Sigmoid colon (tissue), 7 donors: ENCODE data around the gene NRP2. TPM values are rescaled to one million over a fixed set of nuclear protein-coding genes. Genes with fewer than 3 reads are reported as not detected.

Source experiments
- DNase-seq: peaks from one replicate; pipeline ENCODE4 v3.0.0-alpha.2; 2019
- H3K27ac ChIP-seq, 4 donors: fragments of 200-600 bp; sonication (generic); one replicate each; pipeline ENCODE4 v1.5.1; 2016 to 2019; ENCODE audit warnings: mild to moderate bottlenecking in 1 of 4
- H3K27me3 ChIP-seq, 3 donors: fragments of 200-600 bp; sonication (generic); one replicate each; pipeline ENCODE4 v1.5.1; 2019; ENCODE audit warnings: mild to moderate bottlenecking in 1 of 3
- H3K36me3 ChIP-seq, 4 donors: fragments of 200-600 bp; sonication (generic); one replicate each; pipeline ENCODE4 v1.5.1; 2016 to 2019
- H3K4me1 ChIP-seq, 4 donors: fragments of 200-600 bp; sonication (generic); one replicate each; pipeline ENCODE4 v1.5.1; 2017 to 2019
- H3K4me3 ChIP-seq, 4 donors: fragments of 200-600 bp; sonication (generic); one replicate each; pipeline ENCODE4 v1.5.1; 2017 to 2019; ENCODE audit warnings: mild to moderate bottlenecking in 2 of 4, moderate library complexity in 1 of 4
- H3K9me3 ChIP-seq, 4 donors: fragments of 200-600 bp in 3 of 4; sonication (generic) in 3 of 4; one replicate each; pipeline versions ENCODE4 v1.5.1 to v1.6.1; 2013 to 2019
- EP300 ChIP-seq, 4 donors: sonication (generic); formaldehyde crosslinking; IDR thresholded peaks; one replicate each; pipeline ENCODE4 v1.6.1; 2017; ENCODE audit warnings: antibody characterized with exemption in 4 of 4
- POLR2A ChIP-seq, 2 donors: fragments of 450-650 bp; IDR thresholded peaks; one replicate each; pipeline ENCODE4 v1.6.1; 2016; ENCODE audit warnings: antibody characterized with exemption in 2 of 2, mild to moderate bottlenecking in 2 of 2, moderate library complexity in 2 of 2
- POLR2AphosphoS5 ChIP-seq, 4 donors: sonication (generic); formaldehyde crosslinking; IDR thresholded peaks; one replicate each; pipeline ENCODE4 v1.6.1; 2017; ENCODE audit warnings: antibody characterized with exemption in 4 of 4
- WGBS, 2 donors: extraction: QIAGEN DNeasy Blood & Tissue Kit; methylation state at CpG; one replicate each; pipeline ENCODE4 v1.1.7; 2013; 5-methylcytosine and 5-hydroxymethylcytosine counted together
- intact Hi-C: fragments of 100-400 bp; cut with DNase I; formaldehyde crosslinking; loops from one replicate; pipeline ENCODE4 v1.15.1; 2023
- polyA plus RNA-seq, 3 donors: library from polyadenylated mRNA; stranded (reverse); fragments of 200-250 nt; gene quantifications; one replicate each; pipeline ENCODE4 v1.2.3, GENCODE V29; 2013
- total RNA-seq, 4 donors: library from RNA; depleted of rRNA; stranded (reverse); fragments of >200 nt; gene quantifications; one replicate each; pipeline ENCODE4 v1.1.0, GENCODE V29; 2016
- TF ChIP-seq, protein P1 (sequence below), 4 experiments: fragments of 450-650 bp in 3 of 4; fragments of 200-600 bp in 1 of 4; IDR thresholded peaks; one replicate each; pipeline ENCODE4 v1.5.1; 2016 to 2019; ENCODE audit warnings: antibody characterized with exemption in 4 of 4, mild to moderate bottlenecking in 3 of 4, moderate library complexity in 2 of 4
- donor health status: healthy with polysubstance abuse.
- donor health status: Bipolar disorder and iron deficiency.
- donor health status: healthy.

Gene NRP2
- total and polyA plus RNA-seq, 7 donors = 2.5 to 348 (median 207) TPM

GRCh38 chr2:205713086-205713485 is 30.8 kb downstream of the NRP2 start:
- no peaks in the 10 kb centered on the region for H3K27me3 ChIP-seq
- intact Hi-C loops = no loop called here
- H3K27ac ChIP-seq = peak overlapping the region; percentile 94 to 99 (median 96)
- H3K9me3 ChIP-seq = no peaks in the 10 kb centered on the region
- H3K4me3 ChIP-seq = no peak overlapping the region
- DNase-seq = no peak
- H3K4me1 ChIP-seq = peaks cover 0 to 100% (median 95%) of the 10 kb centered on the region in 4 donors
- WGBS, 2 donors = 21 to 50% methylated on average over 1 of the region's 1 CpG
- H3K36me3 ChIP-seq = peaks cover 0 to 32% (median 2%) of the 10 kb centered on the region in 4 donors
- TF ChIP-seq EP300 (IDR thresholded peaks at IDR 0.05) (no peak), POLR2AphosphoS5 (IDR thresholded peaks at IDR 0.05) (peak in 3 of 4 donors; percentile 11 to 54 (median 51))
- TF ChIP-seq, protein P1, sequence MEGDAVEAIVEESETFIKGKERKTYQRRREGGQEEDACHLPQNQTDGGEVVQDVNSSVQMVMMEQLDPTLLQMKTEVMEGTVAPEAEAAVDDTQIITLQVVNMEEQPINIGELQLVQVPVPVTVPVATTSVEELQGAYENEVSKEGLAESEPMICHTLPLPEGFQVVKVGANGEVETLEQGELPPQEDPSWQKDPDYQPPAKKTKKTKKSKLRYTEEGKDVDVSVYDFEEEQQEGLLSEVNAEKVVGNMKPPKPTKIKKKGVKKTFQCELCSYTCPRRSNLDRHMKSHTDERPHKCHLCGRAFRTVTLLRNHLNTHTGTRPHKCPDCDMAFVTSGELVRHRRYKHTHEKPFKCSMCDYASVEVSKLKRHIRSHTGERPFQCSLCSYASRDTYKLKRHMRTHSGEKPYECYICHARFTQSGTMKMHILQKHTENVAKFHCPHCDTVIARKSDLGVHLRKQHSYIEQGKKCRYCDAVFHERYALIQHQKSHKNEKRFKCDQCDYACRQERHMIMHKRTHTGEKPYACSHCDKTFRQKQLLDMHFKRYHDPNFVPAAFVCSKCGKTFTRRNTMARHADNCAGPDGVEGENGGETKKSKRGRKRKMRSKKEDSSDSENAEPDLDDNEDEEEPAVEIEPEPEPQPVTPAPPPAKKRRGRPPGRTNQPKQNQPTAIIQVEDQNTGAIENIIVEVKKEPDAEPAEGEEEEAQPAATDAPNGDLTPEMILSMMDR (IDR thresholded peaks at IDR 0.05) = no peak

DNA sequence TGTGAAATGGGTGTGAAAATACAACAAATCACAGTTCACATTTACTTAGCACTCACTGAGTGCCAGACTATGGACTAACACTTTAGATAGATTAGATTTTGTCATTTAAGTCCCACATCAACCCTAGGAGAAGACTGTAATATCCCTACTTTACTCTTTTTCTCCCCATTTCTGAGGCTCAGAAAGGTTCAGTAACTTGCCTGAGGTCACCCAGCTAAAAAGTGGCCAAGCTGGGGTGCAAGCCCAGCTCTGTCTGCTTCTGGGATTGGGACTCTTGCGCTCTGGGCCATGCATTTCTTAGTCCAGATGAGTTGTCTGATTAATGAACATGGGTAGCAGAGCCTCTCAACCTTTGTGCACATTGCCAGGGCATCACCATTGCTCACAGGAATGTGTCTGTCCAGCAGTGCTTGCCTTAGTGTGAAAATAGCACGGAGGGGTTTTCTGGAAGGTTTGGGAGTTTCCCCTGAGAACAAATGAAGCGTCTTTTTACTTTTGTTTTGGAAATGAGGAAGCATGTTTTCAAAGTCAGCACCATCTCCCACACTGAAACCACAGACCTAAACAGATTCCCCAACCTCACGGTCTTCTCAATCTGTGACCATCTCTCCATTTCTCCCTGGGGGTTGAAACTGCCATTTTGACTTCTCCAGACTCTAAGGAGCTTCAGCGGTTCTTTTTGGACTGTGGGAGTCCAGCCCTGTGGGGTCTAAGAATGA is 31.9 kb downstream of the NRP2 start:
- H3K36me3 ChIP-seq = peaks cover 0 to 34% (median 0%) of the 10 kb centered on the region in 4 donors
- no peaks in the 10 kb centered on the region for H3K27me3 ChIP-seq
- no peak for TF ChIP-seq EP300 (IDR thresholded peaks at IDR 0.05)
- no peak for TF ChIP-seq POLR2AphosphoS5 (IDR thresholded peaks at IDR 0.05)
- TF ChIP-seq, protein P1 (IDR thresholded peaks at IDR 0.05) = no peak
- TF ChIP-seq POLR2A (IDR thresholded peaks at IDR 0.05) = no peak
- no peak overlapping the region for H3K4me3 ChIP-seq
- WGBS, 2 donors = 48 to 74% methylated on average over 5 of the region's 5 CpGs
- intact Hi-C loops = no loop called here
- H3K9me3 ChIP-seq = no peaks in the 10 kb centered on the region
- DNase-seq = no peak
- H3K4me1 ChIP-seq = peaks cover 0 to 100% (median 95%) of the 10 kb centered on the region in 4 donors
- peak overlapping the region; percentile 94 to 99 (median 96) for H3K27ac ChIP-seq

DNA sequence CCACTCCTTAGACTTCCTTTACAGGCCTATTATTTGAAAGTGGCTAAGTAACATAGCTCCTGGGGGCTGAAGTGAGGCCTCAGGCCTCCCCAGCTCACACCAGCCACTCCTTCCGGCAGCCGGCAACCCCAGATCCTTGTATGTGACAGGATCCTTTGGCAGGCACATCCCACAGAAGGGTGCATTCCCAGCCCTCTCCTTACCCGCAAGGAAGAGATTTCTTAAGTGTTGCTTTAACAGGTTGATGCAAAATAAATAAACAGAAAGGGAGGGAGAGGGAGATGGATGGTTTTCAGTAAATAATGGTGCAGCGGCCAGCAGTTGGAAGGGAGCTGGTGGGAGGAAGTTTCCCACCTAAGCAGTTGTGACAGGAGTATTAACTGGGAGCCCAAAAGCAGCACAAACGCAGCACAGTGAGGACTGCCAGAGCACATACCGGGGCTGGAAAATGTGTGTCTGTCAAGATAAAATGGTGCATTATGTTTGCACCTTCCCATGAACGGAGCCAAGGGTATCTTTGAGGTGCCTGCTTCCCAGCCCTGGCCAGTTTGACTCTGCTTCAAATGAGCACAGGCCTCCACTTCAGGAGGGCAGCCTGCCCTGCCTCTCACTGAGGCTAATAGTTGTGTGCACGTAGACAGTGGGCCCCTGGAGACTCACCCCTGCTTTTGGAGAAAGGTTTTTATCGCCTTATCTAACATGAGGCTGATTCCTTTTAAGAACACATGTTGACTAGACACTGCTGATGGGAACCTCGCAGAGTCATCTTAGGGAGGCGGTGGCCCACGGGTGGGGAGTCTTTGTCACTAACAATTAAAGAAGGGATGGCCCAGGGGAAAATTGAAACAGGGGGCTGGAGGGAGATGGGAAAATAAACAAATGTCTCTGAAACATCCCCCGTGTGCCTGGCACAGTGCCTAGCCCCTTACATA is 32.8 kb downstream of the NRP2 start:
- Histone ChIP-seq H3K4me3 (no peak overlapping the region), H3K27ac (peak overlapping the region; percentile 94 to 99 (median 96)), H3K36me3 (peaks cover 0 to 26% (median 0%) of the 10 kb centered on the region in 4 donors), H3K4me1 (peaks cover 0 to 100% (median 91%) of the 10 kb centered on the region in 4 donors), H3K27me3 (no peaks in the 10 kb centered on the region), H3K9me3 (no peaks in the 10 kb centered on the region)
- WGBS, 2 donors = 84 to 87% methylated on average over 13 of the region's 13 CpGs
- DNase-seq = no peak
- intact Hi-C loops = no loop called here
- TF ChIP-seq EP300 (IDR thresholded peaks at IDR 0.05) = no peak
- TF ChIP-seq POLR2AphosphoS5 (IDR thresholded peaks at IDR 0.05) = peak in 2 of 4 donors; percentile 54 to 59

DNA sequence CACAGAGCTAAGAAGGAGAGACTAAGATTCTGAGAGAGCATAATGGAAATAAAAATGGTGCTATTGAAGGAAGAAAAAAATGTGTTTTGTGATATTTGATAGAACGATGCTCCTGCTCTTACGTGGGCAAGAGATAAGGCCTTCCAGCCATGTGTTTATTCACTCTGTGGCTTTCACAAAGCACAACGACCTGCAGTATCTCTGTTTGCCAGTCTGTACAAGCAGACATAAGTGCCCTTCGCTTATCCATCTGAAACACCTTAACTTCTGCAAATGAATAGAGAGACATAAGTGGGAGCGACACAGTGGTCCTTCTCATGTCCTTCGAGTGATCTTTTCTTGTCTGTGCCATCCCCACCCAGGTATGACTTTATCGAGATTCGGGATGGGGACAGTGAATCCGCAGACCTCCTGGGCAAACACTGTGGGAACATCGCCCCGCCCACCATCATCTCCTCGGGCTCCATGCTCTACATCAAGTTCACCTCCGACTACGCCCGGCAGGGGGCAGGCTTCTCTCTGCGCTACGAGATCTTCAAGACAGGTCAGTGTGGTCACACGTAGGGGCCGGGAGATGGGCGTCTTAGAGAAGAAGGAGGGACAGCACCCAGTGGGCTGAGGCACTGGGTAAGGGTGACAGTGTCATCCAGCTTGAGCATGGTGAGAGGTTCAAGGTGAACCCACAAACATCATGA is 33.7 kb downstream of the NRP2 start:
- WGBS, 2 donors = 64 to 84% methylated on average over 20 of the region's 20 CpGs
- peak overlapping the region; percentile 94 to 99 (median 96) for H3K27ac ChIP-seq
- TF ChIP-seq POLR2AphosphoS5 (IDR thresholded peaks at IDR 0.05) (peak in 1 of 4 donors; percentile 49), EP300 (IDR thresholded peaks at IDR 0.05) (no peak), POLR2A (IDR thresholded peaks at IDR 0.05) (no peak)
- TF ChIP-seq, protein P1 (IDR thresholded peaks at IDR 0.05) = peak in 2 of 4 experiments; percentile 16 to 27
- intact Hi-C loops = no loop called here
- no peaks in the 10 kb centered on the region for H3K27me3 ChIP-seq
- peaks cover 0 to 29% (median 4%) of the 10 kb centered on the region in 4 donors for H3K36me3 ChIP-seq
- peaks cover 0 to 100% (median 96%) of the 10 kb centered on the region in 4 donors for H3K4me1 ChIP-seq
- DNase-seq = no peak
- no peaks in the 10 kb centered on the region for H3K9me3 ChIP-seq
- H3K4me3 ChIP-seq = no peak overlapping the region
